Measurements from ENCODE around the gene CD6. TPM values are rescaled to one million over a fixed set of nuclear protein-coding genes. Genes with fewer than 3 reads are reported as not detected.

CD6 gene
- total and polyA plus RNA-seq, 4 donors: 1.2 to 3.1 (median 1.7) TPM

DNA sequence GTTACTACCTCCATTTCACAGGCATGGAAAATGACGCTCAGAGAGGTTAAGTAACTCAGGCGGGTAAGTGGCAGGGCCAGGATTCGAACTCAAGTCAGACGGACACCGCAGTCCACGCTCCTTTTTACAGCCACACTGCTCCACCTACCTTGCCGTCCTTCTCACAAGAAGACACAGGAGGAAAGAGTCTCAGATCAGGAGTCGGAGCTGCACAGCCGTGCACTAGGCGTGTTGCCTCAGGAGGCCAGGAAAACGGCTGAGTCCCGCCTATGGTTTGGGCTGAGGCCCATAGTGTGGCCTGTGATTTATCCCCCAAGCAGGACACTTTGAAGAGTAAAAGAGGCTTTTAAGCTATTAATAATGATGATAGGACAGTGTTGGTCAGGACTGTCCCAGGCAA is 86.1 kb downstream of the CD6 start:
- no peak overlapping the region for H3K9ac ChIP-seq (ENCODE audit: insufficient read depth in 1 of 2, low read length in 2 of 2)
- TF ChIP-seq, protein P1, sequence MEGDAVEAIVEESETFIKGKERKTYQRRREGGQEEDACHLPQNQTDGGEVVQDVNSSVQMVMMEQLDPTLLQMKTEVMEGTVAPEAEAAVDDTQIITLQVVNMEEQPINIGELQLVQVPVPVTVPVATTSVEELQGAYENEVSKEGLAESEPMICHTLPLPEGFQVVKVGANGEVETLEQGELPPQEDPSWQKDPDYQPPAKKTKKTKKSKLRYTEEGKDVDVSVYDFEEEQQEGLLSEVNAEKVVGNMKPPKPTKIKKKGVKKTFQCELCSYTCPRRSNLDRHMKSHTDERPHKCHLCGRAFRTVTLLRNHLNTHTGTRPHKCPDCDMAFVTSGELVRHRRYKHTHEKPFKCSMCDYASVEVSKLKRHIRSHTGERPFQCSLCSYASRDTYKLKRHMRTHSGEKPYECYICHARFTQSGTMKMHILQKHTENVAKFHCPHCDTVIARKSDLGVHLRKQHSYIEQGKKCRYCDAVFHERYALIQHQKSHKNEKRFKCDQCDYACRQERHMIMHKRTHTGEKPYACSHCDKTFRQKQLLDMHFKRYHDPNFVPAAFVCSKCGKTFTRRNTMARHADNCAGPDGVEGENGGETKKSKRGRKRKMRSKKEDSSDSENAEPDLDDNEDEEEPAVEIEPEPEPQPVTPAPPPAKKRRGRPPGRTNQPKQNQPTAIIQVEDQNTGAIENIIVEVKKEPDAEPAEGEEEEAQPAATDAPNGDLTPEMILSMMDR (IDR thresholded peaks at IDR 0.05; ENCODE audit: control extremely low read depth, extremely low read depth): no peak
- no peaks in the 10 kb centered on the region for H3K27me3 ChIP-seq (ENCODE audit: control insufficient read depth in 3 of 3, insufficient read depth in 3 of 3, low read length in 2 of 3)
- H3K4me3 ChIP-seq: no peak overlapping the region
- H3K27ac ChIP-seq (ENCODE audit: low read depth in 1 of 2, low read length in 1 of 2): no peak overlapping the region
- DNase-seq (no peak), ATAC-seq (ENCODE audit: insufficient read depth, low FRiP score) (no peak)
- H3K9me3 ChIP-seq (ENCODE audit: control insufficient read depth in 4 of 4, insufficient read depth in 3 of 4, low read length in 3 of 4): no peaks in the 10 kb centered on the region
- WGBS, 2 donors: 91 to 92% methylated on average over 12 of the region's 12 CpGs
- no peaks in the 10 kb centered on the region for H3K36me3 ChIP-seq (ENCODE audit: control insufficient read depth in 4 of 4, insufficient read depth in 4 of 4, low read length in 4 of 4)
- H3K4me1 ChIP-seq (ENCODE audit: control insufficient read depth in 5 of 5, insufficient read depth in 5 of 5, low read length in 5 of 5): peaks cover 0 to 5% (median 0%) of the 10 kb centered on the region in 5 donors

DNA sequence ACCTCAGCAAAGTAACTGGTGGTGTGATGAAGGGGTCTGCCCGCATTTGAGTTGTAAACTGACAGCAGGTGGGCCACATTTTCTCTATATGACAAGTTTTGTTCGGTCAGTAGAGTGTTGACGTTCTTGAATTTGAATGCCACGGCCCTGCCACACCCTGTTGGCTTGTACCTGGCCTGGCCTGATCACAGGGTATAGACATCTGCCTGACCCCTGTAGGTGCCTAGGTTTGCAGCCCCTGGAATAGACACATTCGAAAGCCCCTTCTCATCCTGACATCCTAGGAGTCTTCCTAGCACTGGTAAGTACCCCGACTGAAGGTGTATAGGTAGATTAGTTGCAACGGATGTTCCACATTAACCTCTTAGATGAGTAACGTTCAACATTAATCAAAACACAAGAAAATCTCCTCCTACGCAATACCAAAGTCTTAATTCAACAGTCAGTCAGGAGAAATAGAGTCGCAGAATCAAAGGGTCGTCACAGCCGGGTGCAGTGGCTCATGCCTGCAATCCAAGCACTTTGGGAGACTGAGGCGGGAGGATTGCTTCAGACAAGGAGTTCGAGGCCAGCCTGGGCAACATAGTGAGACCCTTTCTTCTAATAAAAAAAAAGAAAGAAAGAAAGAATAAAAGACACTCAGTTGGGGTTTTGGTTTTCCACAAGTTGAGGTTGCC is 87.2 kb downstream of the CD6 start:
- WGBS, 2 donors: 91 to 93% methylated on average over 14 of the region's 14 CpGs
- no peak overlapping the region for H3K4me3 ChIP-seq
- no peaks in the 10 kb centered on the region for H3K27me3 ChIP-seq (ENCODE audit: control insufficient read depth in 3 of 3, insufficient read depth in 3 of 3, low read length in 2 of 3)
- H3K36me3 ChIP-seq (ENCODE audit: control insufficient read depth in 4 of 4, insufficient read depth in 4 of 4, low read length in 4 of 4): no peaks in the 10 kb centered on the region
- no peaks in the 10 kb centered on the region for H3K9me3 ChIP-seq (ENCODE audit: control insufficient read depth in 4 of 4, insufficient read depth in 3 of 4, low read length in 3 of 4)
- ATAC-seq (ENCODE audit: insufficient read depth, low FRiP score) (no peak), DNase-seq (no peak)
- no peak overlapping the region for H3K27ac ChIP-seq (ENCODE audit: low read depth in 1 of 2, low read length in 1 of 2)
- TF ChIP-seq, protein P1 (IDR thresholded peaks at IDR 0.05; ENCODE audit: control extremely low read depth, extremely low read depth): no peak
- H3K9ac ChIP-seq (ENCODE audit: insufficient read depth in 1 of 2, low read length in 2 of 2): no peak overlapping the region
- H3K4me1 ChIP-seq (ENCODE audit: control insufficient read depth in 5 of 5, insufficient read depth in 5 of 5, low read length in 5 of 5): peaks cover 0 to 5% (median 0%) of the 10 kb centered on the region in 5 donors

DNA sequence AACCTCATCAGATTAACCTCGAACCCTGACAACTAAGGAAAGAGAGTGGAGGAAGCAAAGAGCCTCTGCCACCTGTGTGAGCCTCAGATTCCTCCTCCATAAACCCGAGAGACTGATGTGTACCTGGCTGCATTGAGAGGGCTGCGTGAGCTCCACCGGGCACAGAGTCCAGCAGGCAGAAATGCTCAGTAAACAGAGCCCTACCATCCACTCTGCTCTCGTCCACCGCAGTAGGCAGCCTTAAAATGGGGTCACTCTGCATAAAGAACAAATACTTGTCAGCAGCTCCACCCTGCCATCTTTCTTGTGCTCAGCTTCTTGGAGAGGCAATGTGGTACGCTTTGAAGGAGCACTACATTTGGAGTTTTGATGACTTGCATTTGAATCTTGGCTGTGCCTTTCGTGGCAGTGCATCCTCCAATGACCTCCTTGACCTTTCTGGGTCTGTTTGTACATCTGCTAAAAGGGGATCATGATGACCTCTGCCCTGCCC is 87.8 kb downstream of the CD6 start:
- ATAC-seq (ENCODE audit: insufficient read depth, low FRiP score) (no peak), DNase-seq (peak in 1 of 3 donors; percentile 8)
- Histone ChIP-seq H3K27ac (ENCODE audit: low read depth in 1 of 2, low read length in 1 of 2) (no peak overlapping the region), H3K9me3 (ENCODE audit: control insufficient read depth in 4 of 4, insufficient read depth in 3 of 4, low read length in 3 of 4) (no peaks in the 10 kb centered on the region), H3K9ac (ENCODE audit: insufficient read depth in 1 of 2, low read length in 2 of 2) (no peak overlapping the region), H3K4me3 (no peak overlapping the region), H3K27me3 (ENCODE audit: control insufficient read depth in 3 of 3, insufficient read depth in 3 of 3, low read length in 2 of 3) (no peaks in the 10 kb centered on the region), H3K4me1 (ENCODE audit: control insufficient read depth in 5 of 5, insufficient read depth in 5 of 5, low read length in 5 of 5) (peaks cover 0 to 5% (median 0%) of the 10 kb centered on the region in 5 donors), H3K36me3 (ENCODE audit: control insufficient read depth in 4 of 4, insufficient read depth in 4 of 4, low read length in 4 of 4) (no peaks in the 10 kb centered on the region)
- TF ChIP-seq, protein P1 (IDR thresholded peaks at IDR 0.05; ENCODE audit: control extremely low read depth, extremely low read depth): no peak
- WGBS, 2 donors: 83 to 88% methylated on average over 8 of the region's 8 CpGs

All from lung (tissue), 12 donors.